ENCODE results near the gene KCNQ1.

KCNQ1 gene

DNA sequence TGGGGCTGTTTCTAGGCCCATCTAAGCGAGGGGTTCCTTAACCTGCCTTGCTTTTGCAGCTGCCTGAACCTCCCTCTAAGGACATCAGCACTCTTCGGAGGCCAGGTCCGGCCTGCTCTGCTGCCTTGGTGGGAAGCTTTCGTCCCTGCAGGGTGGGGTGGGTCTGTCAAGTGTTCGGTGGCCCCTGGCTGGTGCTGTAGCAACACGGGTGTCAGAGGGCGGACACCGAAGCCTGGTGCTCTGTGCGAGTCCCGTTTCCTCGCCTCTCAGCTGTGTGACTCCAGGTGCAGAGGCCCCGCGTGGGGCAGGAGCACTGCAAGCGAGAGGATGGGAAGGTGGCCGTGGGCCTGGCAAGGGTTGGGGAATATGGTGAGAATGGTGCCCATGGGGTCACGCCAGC, 376.2 kb downstream of the KCNQ1 start:
- no peak for DNase-seq

DNA sequence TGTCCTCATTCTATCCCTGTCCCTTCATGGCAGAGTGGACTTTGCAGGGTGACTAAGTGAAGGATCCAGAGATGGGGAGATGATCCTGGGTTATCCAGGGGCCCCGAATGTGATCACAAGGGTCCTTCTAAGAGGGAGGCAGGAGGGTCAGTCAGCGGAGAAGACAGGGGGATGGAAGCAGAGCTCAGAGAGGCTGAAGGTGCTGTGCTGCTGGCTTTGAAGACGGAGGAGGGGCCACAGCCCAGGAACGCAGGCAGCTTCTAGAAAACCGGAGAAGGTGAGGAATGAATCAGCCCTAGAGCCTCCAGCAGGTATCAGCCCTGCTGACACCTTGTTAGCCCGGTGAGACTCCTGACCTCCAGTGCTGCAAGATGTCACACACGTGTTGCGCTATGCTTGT, 377.1 kb downstream of the KCNQ1 start:
- DNase-seq = no peak

DNA sequence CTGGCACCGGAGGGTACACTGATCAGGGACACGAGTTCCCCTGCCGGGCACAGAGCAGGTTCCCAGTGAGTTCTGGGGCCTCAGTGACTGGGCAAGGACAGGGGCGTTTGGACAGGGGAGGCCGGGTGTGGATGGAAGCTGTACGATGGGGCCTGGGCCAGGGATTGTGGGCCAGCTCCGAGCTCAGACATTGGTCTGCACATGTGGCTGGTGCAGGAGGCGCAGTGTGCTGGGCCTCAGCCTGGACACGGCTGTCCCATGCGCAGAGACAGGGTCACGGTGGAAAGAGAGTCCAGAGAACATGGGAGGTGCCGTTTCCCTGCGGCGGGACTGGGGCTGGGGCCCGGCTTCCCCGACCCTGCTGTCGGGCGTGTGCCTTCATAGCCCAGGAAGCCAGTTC, 380.0 kb downstream of the KCNQ1 start:
- DNase-seq = no peak

DNA sequence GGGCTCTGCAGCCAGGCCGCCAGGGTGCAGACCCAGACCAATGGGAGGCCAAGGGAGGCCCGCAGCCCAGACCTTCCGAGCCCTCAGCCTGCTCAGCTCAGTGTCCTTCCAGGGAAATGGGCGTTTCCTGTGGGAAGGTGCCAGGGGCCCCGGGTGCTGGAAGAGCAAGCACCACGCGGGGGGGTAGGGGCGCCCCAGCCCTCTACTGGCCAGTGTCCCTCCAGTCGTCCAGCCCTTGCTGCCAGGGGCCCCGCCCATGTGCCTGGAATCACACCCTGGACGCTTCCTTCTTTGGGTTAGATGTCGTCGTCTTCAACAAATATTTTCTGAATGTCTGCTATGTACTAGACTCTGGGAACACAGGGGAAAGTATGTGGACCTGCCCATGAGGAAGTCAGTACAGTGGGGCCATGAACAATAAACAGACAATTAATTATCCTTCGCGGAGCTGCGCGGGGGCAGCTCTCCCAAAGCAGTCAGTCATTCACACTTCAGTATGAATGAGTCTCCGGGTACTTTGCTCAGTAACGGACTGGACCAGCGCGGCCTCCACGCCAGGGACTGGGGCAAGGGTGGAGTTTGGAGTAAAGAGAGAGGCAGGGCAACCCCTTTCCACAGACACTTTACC, 380.6 kb downstream of the KCNQ1 start:
- no peak for DNase-seq

DNA sequence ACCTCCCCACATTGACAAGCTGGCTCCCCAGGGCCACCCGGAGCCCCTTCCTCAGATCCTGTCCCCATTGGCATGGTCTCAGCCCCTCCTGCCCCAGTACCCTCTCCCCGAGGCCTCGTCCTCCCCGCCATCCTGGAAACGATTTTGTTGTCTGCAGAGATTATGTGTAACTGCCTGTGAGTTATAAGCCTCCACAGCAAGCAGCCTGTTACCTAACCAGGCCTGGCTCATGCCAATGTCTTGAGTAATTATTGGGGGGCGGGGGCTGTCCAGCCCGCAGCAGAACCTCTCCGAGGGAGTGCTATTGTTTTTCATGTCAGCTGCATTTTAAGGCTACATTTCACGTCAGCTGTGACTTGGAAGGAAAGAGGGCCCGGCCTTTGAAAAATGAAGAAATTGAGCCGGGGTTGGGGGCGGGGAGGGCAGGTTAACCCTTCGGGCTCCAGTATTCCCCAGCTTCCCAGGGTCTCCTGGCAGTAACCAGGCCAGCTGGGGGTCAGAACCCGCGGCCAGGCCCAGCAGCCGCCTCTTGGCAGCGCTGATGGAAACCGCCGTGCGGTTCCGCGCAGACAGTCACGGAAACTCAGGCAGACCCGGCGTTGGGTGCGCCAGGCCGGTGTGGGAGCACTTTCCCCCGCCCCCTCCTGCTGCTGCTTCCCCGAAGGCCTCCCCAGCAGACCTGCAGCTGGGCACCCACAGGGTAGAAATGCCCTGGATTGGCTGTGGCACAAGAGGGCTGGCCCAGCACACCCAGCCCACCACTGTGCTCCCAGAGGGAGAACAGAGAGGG, 381.3 kb downstream of the KCNQ1 start:
- no peak for DNase-seq

DNA sequence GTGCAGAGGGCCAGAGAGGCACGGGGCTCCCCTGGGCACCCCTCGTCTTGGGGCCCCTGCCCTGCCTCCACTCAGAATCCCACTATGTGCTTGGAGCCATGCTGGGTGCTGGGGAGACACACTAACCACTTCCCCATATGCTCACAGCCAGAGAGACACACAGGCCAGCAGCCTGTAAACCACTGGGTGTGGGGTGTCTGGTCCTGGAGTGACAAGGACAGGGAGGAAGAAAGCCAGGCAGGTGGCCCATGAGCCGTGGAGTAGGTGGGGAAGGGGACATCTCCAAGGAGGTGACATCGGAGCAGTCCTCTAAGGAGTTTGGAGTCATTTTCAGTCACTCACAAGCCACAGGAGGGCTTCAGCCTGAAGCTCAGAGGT, 381.9 kb downstream of the KCNQ1 start:
- no peak for DNase-seq

DNA sequence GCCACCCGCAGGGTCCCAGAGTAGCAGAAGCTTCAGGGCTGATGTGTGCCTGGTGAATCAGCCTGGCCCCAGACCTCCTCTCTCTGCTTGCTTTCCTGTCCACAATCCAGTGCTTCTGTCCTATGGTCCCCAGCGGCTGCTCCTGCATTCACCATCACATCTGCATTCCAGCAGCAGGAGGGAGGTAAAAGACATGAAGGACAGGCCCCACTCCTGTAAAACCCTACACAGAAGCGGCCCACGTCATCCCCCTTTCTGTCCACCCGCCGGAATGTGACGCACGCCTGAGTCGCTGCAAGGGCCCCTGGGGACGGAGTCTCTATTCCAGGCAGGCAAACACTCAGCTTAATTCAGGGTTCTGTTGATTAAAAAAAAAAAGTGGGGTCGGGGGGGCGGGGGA, 382.4 kb downstream of the KCNQ1 start:
- no peak for DNase-seq

DNA sequence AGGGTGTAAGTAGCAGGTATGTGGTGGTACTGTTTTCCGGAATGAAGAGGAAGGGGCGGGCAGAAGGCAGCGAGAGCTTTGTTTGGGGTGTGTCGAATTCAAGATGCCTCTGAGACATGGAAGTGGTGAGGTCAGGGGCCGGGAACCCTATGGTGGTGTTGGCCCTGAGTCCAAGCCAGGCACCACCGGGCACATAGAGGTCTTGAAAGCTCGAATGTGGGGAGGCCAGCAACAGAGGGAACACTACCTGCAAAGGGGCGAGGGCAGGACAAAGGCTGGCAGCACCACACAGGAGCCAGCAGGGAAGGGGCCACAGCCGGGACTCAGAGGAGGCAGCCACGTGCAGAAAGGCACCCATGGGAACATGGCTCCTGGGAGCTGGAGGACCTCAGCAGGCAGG, 383.0 kb downstream of the KCNQ1 start:
- no peak for DNase-seq

DNA sequence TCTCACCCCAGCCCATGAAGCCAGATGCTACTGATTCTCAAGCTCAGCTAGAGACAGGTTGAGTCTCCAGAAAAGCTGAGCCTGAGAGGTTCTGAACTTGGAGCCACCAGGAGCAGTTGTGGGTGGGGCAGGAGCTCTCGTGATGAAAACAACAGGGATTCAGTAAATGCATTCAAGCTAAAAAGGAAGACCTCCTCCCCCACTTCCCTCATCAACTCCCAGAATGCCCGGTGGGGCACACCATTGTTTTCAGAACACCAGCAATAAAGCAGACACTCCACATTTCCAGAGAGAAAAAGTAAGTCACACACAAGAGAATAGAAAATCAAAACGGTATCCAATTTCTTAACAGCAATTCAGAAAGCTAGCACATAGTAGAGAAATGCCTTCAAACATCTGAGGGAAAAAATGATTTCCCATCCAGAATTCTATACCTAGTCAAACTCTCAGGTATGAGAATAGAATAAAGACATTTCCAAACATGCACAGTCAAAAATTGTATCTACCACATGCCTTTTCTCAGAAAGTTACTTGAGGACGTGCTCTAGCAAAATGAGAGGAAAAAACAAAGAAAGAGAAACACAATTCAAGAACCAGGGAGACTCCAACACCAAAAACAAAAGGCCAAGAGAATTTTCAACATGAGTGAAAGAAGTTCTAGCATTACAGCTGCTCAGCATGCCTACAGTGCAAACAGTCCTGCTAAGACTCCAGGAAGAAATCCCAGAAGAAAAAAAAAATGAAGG, 383.9 kb downstream of the KCNQ1 start:
- no peak for DNase-seq

DNA sequence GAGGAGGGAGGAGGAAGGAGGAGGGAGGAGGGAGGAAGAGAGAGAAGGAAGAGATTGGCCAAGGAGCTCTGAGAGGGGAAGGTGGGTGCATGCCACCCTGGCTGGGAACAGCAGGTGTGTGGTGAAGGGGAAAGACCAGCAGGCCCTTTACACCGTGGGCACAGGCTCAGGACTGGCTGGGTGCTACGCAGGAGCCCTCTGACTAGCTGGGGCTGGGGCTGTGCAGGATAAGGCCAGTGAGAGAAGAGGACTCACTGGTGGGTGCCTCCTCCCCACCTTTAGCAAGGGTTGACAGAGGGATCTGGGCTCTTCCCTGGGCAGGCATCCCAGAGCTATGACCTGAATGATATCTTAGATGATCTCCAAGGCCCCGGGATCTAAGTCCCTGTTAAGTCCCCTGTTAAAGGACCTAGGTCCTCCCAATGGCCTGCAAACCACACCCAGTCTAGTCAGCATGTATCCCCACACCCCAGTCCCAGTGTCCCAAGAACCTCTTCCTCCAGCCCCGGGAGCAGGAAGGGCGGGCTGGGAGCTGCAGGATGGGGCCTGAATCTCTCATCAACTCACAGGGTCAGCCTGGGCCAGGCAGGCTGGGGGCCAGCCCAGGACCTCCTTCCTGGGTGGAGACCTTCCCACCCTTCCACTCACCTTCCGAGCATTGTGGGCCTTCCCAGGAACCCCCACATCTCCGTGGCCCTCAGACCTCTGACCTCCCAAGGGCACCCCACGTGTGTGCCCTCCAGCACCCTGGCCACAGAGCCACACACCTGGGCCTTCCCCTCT, 385.4 kb downstream of the KCNQ1 start:
- no peak for DNase-seq

DNA sequence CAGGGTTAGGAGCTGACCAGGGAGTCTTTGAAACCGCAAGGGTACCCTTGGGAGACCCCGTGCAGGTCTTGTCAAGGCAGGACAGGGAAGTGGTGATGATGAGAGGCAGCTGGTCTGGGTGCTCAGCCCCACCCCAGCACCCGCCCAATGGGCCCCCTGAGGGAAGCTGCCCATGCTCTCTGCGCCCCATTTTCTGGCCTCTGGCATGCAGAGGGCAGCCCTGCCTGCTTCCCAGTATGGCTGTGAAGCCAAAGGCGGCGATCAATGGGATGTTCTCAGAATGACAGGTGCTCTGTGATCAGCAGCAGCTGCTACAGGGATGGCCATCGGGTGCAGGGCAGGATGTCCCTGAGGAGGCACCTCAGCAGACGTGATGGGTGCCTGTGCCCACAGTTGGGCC, 386.1 kb downstream of the KCNQ1 start:
- DNase-seq = no peak

DNA sequence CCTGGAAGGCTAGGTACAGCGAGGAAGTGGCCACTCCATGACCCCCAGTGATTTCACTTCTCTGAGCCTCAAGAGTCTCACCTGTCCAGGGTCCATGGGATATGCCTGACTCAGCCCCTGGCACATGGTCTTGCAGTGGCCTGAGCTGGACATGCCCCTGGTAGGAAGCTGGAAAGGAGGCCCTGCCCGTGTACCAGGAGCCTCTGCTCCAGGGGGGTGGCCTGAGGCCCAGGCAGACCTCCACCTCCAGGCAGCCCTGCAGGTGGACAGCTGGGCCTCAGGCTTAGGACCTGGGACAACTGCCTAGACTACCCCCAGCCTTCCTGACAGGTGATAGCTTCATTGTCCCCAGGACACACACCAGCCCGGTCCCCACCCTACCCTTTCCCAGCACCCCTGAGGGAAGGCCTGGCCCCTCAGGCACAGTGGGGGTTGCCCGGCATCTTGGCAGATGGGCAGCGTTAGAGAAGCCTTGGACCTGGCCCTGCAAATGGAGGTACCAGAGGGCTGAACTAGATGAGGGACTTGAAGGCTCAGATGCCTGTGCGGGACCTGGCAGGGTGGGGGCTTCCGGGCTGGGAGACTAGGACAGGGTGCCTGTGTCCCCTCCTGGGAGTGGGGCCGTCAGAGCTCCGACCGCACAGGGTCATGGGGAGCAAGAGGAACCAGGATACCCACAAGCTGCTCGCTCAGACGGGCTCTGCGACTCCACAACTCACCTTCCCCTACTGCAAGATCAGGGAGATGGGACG, 387.1 kb downstream of the KCNQ1 start:
- no peak for DNase-seq

DNA sequence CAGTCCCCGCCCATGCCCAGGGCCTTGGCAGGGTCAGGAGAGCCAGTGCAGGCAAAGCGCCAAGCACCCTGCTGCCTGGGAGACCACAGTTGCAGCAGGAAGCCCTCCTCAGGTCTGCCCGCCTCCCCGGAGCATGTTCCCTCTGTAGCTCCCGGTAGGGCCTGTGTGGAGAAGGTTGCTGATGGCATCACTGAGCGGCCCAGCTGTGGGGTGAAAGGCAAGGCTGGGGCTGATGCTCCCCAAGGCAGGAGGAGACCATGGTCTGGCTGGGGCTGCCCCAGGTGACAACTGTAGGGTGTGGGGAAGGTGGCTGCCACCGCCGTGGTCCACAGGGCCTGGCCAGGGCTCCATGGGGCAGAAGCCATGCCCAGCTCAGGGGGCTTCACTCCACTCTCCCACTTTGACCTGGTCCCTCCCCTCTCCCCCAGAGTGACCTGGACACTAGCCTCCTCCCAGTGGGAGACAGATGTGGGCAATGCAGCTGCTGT, 387.8 kb downstream of the KCNQ1 start:
- no peak for DNase-seq

DNA sequence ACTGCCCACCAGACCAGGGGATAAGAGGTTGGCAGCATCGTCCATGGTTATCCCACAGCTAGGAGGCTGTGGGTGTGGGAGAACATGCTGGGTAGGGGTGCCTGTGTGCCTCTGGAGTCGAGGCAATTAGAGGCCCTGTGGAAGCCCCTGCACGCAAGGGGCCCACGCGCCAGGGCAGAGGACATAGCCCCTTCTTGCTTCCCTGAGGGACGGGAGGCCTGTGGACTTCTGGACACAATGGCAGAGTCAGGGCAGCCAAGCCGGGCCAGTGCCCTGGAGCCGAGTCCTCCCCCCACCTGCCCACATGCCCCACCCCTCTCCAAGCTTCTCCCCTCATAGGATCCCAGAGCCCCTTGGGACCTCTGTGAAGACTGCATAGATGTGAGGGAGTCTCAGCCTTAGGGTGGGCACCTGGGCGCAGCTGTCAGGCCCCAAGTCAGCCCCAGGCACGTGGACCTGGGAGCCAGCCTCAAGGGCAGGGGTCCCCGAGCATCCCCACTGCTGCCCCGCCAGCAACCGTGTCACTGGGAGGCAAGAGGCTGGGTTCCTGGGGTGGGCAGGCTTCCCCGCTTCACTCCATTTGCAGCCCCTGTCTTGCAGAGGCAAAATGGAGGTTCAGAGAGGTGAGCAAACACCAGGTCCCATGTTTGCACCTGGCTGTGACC, 388.4 kb downstream of the KCNQ1 start:
- DNase-seq = no peak

DNA sequence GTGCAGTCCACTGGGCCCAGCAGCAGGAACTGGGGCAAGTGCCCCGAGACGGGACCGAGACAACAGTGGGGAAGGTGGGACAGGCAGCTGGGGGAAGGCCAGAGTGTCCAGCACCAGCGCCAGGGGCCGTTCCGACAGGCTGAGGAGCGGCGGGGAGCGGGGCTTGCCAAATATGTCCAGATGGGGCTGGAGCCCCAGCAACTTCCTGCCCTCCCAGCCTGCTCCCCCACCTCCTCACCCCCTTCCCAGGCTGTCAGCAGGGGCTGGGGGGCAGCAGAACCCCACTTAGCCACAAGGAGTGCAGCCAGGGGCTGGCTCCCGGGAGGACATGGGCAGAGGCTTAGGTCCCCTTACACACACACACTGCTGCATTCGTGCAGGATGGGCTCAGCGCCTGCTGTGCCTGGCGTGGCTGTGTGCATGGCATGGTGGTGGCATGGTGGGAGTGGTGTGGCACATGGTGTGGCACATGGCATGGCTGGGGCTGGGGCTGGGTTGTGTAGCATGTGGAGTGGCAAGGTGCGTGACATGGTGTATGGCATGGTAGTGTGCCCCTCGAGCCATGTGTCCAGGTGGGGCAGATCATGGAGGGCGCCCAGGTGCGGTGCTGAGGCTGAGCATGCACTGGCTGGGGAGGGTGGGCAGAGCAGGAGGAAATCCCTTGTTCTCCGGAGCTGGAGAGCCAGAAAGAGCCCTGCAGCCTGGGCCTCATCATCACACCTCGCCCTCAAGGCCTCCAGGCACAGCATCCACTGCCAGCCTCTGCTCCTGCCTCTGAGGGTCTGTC, 389.1 kb downstream of the KCNQ1 start:
- DNase-seq = no peak

DNA sequence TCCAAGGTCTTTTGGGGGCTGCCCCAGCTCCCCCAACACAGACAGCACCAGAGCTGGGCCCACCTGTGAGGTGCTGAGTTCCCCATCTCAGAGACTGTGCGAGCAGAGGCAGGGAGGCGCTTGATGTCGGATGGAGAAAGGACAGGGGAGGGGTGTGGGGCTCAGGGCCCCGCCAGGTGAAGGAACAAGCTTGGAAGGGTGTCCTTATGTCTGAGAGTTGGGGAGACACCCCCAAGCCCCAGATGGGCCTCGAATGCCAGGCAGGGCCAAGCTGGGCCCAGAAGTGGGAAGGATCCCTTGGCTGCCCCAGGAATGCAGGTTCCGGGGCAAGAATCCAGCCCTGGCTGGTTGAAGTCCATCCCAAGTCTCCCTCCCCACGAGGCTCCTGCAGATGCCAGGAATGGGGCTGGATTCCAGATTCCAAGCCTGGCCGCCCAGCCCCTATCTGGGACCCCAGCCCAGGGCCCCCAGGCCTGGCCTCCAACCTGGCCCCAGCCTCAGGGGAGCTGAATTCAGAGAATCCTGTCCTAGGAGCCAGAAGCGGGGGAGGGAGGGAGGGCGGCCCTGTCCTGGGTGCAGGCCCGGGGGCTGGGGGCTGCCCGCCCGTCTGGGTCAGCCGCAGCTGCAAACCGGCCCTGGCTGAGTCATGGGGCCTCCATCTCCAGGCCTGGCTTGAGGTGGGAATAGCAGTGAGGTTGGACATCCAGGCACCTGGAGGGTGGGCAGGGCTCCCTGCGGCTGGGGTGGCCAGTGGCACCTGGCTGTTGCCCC, 389.9 kb downstream of the KCNQ1 start:
- DNase-seq = no peak

DNA sequence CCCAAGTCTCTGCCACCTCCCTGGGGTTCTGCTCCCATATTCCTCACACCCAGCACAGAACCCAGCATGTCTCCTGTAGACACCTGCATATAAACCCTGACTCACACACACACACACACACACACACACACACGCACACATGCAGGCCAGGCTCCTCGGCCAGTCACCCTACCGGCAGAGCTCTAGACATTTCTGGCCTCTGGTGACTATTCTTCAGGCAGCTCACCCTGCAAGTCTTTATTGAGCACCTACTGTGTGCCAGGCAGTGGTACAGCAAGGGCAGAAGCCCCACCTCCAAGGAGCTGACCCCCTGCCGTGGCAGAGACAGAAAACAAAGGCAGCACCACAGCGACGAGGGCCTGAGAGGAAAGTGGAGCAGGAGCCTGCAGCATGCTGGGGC, 390.5 kb downstream of the KCNQ1 start:
- DNase-seq = no peak

DNA sequence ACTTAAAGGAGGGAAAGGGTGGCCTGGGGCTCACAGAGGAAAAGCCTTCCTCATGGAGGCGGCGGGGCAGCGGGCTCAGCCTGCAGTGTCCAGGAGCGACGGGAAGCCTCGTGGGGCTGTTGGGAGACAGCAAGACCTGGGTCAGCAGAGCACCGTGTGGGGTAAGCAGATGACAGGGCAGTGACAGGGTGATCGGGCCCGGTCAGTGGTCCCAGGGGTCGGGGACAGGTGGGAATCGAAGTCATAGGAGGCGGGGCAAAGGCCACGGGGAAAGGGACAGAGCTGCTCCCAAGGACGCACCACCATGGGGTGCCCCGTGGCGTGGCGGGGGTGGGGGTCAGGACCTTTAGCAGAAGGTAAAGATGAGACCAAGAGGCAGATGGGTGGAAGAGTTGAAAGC, 390.9 kb downstream of the KCNQ1 start:
- no peak for DNase-seq

DNA sequence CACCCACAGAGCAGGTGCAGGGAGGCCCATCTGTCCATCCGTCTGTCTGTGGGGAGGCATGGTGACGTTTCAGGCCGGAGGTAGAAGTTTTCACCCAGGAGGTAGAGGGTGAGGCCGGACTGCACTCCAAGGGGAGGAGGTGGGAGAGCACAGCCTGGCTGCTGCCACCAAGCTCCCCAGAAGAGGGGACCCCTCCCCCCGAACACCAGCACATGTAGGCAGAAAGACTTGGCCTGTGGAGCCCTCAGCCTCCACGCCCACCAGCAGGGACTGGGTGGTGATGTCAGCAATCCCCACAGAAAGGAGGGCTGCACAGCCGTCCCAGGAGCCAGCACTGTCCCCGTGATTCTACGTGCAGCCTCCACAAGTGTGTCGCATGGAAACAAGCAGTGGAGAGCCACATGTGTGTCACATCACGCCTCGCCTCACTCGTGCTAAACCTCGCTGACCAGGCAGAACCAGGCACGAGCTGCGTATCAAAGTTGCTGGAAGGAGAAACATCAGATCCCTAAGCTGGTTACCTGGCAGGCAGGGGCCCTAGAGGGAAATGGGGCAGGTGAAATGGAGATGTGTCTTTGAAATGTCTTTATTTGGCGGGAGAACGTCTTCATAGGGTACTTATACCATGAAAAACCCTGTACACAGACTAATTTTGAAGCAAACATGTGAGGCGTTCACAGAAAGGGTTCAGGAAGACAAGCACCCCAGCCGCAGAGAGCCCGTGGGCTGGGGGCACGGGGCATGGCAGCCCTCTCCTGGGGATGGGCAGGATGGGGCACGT, 391.7 kb downstream of the KCNQ1 start:
- no peak for DNase-seq
